NCI-H524 (cell line): Measurements from ENCODE around the gene C5orf15.

Source experiments
- DNase-seq, 2 experiments: peaks; one replicate each; lab custom pipeline; 2025; lab: John Stamatoyannopoulos, UW

Gene C5orf15

DNA sequence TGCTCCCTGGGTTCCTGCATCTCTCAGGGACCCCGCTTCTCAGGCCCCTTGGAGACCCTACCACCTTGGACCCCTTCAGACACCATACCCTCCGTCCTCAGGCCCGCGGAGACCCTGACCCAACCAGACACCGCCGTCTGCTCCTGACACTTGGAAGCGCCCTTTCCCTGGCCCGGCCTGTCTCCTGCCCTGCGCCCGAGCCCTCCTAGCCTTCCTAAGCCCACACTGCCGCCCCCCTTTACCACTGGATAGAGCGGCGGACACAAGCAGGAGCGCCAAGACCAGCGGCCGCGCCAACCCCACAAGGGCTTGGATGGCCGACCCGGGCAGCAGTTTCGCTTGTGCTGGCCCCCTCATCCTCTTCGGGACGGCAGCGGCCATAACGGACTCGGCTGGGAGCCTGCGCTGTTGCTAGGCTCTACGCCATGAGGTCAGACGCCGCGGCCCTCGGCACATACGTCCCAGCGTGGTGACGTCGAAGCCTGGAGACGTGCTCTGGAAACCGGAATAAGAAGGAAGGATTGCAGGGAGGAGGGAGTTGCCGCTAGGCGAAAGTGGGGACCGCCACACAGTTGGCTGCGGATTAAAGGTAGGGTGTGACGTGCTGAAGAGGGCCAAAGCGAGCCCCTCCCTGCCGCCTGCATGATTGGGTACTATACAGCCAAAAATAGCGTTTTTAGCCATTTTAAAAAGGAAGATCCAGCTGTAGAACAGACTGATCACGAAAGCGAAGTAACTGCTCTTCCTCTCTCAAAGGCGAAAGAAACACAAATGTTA lies at the start of gene C5orf15:
C5orf15 (minus strand) TSS at position 422 of the 777 bp plus-strand sequence; CDS start at position 381, 41 bp downstream.
- DNase-seq: peak; percentile 96

- DNase-seq: no peak
Observed at GRCh38 chr5:134008266-134008749, 39.9 kb upstream of the C5orf15 start.

DNA sequence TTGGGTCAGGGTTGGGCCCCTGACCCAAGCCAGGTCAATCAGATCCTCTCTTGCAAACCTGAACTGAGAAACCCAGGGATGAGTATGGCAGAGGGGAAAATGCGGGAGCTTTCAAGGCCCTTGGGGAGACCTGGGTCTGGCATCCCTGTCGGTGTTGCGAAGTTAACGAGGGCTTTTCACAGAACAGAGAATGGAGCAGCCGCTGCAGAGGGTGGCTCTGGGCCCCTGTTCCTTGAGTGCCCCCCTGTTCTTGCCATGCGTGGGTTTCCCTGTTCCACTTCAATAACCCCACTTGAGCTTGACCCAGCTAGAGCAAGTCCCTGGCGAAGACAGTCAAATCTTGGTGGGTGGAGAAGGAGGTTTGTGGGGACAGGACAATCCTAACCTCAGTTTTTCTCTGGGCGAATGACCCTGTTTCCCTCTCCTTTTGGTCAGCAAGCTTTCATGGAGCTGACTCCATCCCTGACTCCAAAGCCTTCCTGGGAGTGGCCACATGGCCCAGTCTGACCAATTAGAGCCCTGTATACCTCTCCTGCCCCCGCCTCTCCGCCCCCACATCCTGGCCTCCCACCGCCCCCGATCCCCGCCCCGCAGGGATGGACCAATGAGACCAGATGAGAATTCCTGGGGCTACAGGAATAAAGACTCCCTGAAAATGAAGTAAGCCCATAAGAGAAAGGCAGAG lies 39.3 kb upstream of the C5orf15 start:
- no peak for DNase-seq

DNA sequence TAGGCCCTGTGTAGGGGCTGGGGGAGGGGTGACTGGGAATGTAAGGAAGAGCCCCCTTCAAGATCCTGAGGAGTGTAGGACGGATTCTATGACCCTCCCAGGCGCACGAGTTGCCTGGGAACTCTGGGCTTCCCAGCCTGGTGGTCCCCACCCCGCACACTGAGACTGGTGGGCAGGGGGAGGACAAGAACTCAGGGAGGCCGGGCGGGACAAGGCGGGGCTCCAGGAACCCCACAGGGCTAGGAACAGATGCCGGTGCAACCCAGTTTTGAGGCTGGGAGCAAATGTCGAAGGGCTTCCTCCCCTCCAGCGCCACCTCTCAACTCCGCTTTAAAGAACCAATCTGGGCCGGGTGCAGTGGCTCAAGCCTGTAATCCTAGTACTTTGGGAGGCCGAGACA lies 37.7 kb upstream of the C5orf15 start:
- DNase-seq: no peak

DNA sequence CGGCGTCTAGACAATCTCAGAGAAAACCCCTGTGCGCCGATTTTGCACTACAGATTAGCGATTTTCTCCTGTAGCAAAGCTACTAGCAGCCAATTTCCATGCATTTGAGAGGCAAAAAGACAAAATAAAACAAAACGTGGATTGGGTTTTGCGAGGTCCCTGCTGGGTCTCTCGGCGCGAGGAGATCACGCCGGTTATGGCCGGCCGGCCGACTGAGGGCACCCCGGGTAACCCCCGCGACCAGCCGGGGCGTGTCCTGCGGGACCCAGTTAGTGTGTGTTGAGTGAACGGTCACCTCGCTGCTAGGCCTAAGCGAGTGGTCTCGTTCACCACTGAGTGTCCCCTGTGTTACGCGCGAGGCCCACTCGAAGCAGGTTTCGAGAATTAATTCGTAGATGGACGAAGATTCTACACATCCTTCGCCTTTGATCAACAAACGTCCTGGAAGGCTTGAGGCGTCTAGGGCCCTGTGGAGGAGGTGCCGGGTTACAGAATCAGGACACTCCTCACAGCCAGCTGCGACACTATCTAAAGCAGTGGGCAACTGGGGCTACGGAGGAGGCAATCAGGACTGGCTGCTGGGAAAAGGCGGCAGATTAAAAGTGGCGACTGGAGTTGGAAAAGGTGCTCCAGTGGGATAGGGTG lies 37.1 kb upstream of the C5orf15 start:
- no peak for DNase-seq

DNA sequence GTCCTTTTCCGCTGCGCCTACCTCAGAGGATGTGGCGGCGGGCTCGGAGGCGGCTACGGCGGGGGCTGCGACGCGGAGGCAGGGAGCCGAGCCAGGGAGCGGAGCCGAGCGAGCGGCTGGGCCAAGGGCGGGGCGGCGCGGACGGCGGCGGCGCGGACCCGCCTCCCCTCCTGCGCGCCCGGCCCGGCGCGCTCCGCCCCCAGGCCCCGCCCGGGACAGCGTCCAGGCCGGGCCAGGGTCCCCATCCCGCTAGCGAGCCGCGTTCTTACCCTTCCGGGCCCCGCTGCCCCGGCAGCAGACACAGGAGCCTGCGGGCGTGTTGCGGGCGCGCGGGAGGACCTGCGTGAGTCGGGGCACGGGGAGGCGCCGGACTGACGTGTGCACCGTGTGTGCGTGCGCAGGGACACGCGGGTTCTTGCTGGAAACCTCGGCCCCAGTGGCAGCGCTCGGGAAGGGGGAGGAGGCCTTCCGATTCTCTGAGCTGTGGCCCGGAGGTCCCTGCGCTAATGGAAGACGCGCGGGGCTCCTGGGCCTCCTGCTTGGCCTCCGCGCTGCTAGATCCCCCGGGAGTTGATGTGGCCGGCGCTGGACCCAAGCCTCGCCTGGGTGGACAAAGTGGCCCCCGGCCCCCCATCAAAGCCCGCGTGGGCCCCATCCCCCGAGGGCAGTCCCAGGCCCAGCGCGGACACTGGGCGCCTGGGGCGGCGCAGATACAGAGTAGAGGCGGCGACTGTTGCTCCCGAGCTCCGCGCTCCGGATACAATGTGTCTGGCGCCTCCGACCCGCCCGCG lies 36.4 kb upstream of the C5orf15 start, which contains the start of gene VDAC1:
VDAC1 (minus strand) TSS at position 350 of the 791 bp plus-strand sequence. CDS start 11,963 bp downstream, outside the sequence.
- DNase-seq: peak; percentile 42 to 69

DNA sequence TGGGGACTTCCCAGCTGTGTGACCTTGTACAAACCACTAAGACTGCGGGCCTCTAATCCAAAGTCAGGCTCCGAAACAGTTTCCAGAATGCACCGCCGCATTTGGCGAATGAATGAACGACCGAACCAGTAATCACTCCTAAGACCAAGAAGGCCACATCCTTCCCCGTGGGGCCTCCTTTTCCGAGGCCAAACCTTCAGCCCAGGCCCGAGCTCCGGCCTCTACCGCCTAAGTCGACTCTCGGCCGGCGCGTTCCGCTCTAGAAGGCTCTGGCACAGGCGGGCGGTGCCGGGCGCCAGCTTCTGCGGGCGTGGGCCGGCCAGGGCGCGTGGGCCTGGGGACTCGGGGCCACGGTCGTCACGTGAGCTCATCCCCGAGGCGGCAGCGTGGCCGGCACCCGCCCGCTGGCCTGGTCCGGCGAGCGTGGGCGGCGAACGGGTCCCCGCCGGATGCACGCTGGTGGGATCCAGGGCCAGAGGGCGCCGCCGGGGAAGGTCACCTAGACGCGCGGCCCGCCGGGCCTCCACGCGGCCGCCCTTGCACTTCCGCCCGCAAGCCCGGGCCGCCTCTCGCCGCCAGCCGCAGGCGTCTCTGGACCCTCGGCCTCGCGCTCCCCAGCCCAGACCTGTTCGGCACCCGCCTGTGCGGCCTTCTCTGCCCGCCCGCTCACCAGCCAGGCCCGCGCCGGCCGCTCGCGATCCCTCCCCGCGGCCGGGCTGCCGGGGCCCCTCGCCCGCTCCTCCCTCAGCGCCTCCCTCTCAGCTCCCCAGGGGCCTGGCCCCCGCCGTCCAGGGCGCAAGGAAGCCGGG lies 35.6 kb upstream of the C5orf15 start:
- peak; percentile 7 to 42 for DNase-seq

DNA sequence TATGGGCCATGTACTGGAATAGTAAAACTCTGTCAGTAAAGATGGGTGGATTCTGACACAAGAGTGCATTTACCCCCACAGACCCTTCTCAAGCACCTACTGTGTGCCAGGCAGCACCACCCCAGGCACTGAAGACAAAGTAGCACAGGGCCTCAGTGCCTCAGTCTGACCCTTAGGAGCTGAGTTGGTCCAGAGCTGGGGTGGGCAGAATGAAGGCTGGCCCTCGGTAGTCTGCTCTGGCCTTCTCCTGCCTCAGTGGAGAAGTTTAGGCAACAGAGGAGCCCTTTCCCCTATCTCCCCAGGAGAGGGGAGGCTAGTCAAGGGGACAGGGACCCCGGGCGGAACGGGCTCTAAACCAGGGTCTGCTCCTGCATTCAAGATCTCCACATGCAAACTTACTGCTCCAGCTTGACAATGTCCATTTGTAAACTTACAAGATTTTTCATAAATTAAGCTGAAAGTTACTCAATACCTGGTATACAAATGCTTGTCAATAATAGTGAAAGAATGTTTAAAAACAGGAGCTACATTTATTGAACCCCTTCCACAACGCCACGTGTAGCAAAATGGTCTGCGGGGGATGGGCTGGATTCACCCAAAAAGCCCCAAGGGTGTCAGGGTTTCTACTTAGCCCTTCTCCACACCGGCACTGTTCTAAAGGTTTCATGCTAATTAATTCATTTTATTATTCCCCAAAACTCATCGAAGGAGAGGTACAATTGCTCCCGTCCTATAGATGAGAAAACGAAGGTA lies 34.8 kb upstream of the C5orf15 start:
- no peak for DNase-seq

DNA sequence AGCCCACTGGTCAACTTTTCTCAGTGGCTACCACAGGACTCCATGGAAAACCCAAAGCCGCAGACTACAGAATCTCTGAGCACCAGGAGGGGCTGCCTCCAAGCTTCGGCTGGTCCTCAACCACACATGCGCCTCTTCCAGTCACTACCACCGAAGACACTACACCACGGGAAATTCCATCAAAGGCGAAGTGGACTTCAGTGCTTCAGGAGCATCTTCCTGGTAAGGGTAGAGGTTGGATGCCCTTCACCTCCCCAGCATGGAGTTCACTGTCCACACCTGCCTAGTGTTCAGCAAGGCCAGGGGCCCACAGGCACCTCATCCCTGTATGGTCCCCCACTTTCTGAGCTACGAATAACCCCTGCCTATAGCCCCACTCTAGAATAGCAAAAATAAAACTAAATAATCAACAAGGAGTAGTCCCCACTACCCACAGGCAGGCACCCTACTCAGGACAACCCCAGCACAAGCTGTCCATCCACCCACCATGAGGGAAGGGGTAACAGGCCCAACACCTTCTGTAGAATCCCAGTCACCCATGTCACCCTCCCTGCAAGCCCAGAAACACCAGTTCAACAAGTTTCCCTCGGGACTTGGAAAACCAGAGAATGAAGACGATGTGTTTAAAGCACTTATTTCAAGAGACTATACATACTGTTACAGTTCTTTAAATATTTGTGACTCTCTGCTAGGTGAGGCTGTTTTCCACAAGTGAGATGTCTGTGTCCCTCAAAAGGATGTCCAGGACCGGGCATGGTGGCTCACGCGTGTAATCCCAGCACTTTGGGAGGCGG lies 33.7 kb upstream of the C5orf15 start:
- DNase-seq: no peak

GRCh38 chr5:134000696-134001453 lies 32.5 kb upstream of the C5orf15 start:
- DNase-seq: no peak

DNA sequence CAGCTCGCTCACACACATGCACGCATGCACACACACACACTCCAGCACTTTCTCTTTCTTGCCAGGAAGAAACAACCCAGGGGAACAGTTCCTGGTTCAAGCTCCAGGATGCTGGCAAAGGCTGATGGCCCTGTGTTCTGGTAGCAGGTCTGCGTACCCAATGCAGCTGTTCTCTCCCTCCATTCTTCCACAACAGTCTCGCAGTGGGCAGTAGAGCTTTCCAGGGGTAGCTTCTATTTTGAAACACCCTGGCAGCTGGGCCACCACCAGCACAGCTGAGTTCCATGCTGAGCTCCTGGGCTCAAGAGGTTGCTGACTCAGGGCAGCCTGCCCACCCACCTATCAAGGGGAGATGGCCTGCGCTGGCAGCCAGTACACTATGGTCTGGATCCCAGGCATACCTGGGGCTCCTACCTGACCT lies 31.7 kb upstream of the C5orf15 start:
- DNase-seq: no peak

DNA sequence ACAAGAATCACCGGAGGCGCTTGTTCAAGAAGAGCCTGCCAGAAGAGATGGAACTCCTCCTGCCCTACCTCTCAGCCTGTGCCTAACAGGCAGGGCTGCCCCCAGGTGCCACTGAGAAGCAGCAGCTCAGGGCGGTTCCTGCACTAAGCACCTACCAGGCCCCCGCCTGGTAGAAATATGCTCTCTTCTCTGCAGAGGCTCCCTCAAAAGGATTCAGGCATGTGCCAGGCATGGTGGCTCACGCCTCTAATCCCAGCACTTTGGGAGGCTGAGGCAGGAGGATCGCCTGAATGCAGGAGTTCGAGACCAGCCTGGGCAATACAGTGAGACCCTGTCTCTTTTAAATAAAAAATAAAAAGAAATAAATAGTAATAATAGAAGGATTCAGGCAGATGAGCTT lies 30.4 kb upstream of the C5orf15 start:
- no peak for DNase-seq

GRCh38 chr5:133998042-133998441 lies 29.6 kb upstream of the C5orf15 start:
- no peak for DNase-seq

GRCh38 chr5:133996683-133997252 lies 28.3 kb upstream of the C5orf15 start:
- DNase-seq: peak in 1 of 2 experiments; percentile 42

DNA sequence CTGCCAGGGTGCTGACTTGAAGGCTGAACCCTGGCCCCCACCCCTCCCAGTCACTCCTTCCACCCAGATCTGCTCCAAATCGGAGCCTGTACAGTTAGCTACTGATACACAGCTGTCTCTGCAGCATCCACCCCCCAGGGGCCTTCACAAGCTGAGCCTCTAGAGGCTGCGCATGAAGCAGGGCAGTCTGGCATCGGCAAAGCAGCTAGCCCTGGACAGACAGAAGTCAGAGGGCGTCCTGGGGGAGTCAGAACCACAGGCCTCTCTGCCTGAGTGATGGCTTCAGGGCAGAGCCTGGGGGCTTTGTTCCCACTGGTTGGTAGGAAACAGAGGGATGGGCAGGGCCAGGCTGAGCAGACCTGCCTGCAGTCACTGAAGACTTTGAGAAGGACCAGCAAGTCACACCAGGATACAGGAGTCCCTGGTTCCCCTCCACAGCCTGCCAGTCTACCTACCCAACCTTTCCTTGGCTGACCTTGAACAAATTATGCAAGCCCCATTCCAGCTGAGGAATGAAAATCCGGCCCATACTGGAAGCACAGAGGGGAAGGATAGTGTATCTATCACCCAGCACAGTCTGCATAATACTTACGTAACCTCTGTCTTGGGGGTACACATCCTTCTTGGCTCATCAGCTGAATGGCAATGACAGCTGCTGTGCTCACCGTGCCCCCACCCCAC lies 27.6 kb upstream of the C5orf15 start:
- peak in 1 of 2 experiments; percentile 17 for DNase-seq

DNA sequence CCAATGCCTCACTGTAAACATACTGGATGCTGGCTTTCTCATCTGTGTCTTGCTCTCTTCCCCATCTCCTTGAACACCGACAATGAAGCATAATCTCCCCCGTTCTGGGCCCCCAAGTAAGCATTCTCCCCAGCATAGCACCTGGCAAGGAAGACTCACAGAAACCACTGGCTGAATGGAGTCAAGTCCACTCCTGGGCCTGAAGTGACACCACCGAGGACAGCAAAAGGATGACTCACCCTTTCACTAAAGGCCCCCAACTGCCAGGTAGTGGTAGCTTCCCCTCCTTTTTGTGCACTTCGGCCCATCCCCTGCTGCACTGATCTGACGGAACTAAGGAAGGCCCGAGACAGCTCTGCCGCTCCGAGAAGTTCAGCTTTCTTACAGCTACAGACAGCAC lies 26.9 kb upstream of the C5orf15 start:
- no peak for DNase-seq

DNA sequence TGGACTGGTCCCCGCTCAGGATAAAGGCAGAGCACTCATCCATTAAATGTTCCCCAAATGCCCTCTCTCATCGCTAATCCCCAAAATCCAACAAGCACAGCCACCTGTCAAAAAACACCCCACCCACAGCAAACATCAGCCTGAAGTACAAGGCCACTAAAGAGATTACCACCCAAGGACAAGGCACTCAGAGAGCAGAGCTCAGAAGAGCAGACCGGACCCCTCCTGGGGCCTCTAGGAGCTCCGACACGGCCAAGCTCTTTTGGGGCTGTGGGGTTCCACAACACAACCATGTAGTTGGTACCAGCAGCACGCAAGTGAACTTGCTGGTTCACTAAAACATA lies 26.5 kb upstream of the C5orf15 start:
- peak; percentile 83 to 93 for DNase-seq
